Liver (tissue), 3 donors: Measurements from ENCODE around the gene MUSK.

Experiments used
- EGR1 ChIP-seq, 2 donors: IDR thresholded peaks; 2 replicates each; pipeline ENCODE4 v1.6.1; 2016 to 2018; ENCODE audit warnings: antibody characterized with exemption in 2 of 2, low read depth in 2 of 2
- HNF4G ChIP-seq: IDR thresholded peaks from 2 replicates; pipeline ENCODE4 v1.6.1; 2016; ENCODE audit warnings: antibody characterized with exemption
- JUND ChIP-seq, 2 donors: IDR thresholded peaks; 2 replicates each; pipeline ENCODE4 v1.6.1; 2016; ENCODE audit warnings: antibody characterized with exemption in 2 of 2
- RXRA ChIP-seq, 2 donors: IDR thresholded peaks; 2 replicates each; pipeline ENCODE4 v1.6.1; 2017 to 2018; ENCODE audit warnings: antibody characterized with exemption in 2 of 2, mild to moderate bottlenecking in 1 of 2
- TF ChIP-seq, protein P1 (sequence below): fragments of 150-350 bp; IDR thresholded peaks from 2 replicates; pipeline ENCODE4 v1.5.1; 2017; ENCODE audit warnings: improper control_type of control experiment, low read depth, low read length; ENCODE audit not compliant: missing input control
- donor health status: healthy.
- donor health status: healthy.

DNA sequence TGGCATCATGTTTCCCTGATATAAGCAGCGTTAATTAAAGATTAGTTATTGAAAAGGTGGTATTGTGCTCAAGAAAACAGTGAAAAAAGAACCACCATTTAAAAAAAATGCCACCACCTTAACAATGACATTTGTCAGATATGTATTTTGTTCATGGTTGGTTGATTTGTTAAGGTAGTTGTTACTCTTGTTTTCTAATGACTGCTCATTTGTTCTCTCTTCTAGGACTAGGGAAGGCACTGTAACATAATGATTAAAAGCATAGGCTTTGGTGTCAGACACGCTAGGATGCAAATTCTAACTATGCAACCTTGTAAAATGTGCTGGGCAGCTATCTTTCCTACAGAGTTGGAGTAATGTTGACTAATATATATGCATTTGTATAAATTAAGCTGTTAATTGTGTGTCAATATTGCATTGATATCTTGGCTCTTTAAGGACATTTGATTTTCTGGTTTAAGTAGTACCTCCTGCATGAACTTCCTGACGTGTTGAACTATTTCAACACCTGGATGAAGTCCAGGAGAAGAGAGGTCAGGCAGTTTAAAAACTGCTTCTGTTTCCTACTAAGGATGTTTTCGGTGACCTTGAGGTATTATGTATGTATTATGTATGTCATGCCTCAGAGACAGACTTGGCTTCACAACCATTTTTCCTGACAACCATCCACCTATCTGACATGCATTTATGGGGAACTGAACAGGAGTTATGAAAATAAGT lies 77.8 kb downstream of the MUSK start:
- TF ChIP-seq HNF4G (no peak), JUND (IDR thresholded peaks at IDR 0.05) (no peak), EGR1 (IDR thresholded peaks at IDR 0.05; ENCODE audit: low read depth in 2 of 2) (no peak), RXRA (IDR thresholded peaks at IDR 0.05) (no peak)
- TF ChIP-seq, protein P1, sequence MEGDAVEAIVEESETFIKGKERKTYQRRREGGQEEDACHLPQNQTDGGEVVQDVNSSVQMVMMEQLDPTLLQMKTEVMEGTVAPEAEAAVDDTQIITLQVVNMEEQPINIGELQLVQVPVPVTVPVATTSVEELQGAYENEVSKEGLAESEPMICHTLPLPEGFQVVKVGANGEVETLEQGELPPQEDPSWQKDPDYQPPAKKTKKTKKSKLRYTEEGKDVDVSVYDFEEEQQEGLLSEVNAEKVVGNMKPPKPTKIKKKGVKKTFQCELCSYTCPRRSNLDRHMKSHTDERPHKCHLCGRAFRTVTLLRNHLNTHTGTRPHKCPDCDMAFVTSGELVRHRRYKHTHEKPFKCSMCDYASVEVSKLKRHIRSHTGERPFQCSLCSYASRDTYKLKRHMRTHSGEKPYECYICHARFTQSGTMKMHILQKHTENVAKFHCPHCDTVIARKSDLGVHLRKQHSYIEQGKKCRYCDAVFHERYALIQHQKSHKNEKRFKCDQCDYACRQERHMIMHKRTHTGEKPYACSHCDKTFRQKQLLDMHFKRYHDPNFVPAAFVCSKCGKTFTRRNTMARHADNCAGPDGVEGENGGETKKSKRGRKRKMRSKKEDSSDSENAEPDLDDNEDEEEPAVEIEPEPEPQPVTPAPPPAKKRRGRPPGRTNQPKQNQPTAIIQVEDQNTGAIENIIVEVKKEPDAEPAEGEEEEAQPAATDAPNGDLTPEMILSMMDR, result no peak
